ENCODE results near the gene TMEM9. TPM values are rescaled to one million over a fixed set of nuclear protein-coding genes. Genes with fewer than 3 reads are reported as not detected.

Gene TMEM9
- total and polyA plus RNA-seq, 8 donors = 64.0 to 148 (median 133) TPM

- Histone ChIP-seq H3K27me3 (peaks cover 7 to 43% of the 10 kb centered on the region in 2 donors), H3K4me3 (no peak overlapping the region), H3K9me3 (no peaks in the 10 kb centered on the region), H3K36me3 (no peaks in the 10 kb centered on the region), H3K4me1 (peaks cover 0 to 14% of the 10 kb centered on the region in 2 donors), H3K27ac (no peak overlapping the region)
- intact Hi-C loops (cut with DNase I) = no loop called here
- no peak for DNase-seq
- ATAC-seq = no peak
- TF ChIP-seq CTCF (IDR thresholded peaks at IDR 0.05) = no peak
Observed at GRCh38 chr1:201112926-201113325, 41.3 kb downstream of the TMEM9 start.

- TF ChIP-seq CTCF (IDR thresholded peaks at IDR 0.05) = no peak
- DNase-seq (no peak), ATAC-seq (no peak)
- Histone ChIP-seq H3K27ac (no peak within 1 kb of the TSS), H3K27me3 (peaks cover 7 to 43% of the 10 kb centered on the region in 2 donors), H3K36me3 (no peaks in the 10 kb centered on the region), H3K4me3 (no peak within 1 kb of the TSS), H3K4me1 (peaks cover 0 to 14% of the 10 kb centered on the region in 2 donors), H3K9me3 (no peaks in the 10 kb centered on the region)
- intact Hi-C loops (cut with DNase I) = no loop called here
Observed at GRCh38 chr1:201112173-201112731, 42.0 kb downstream of the TMEM9 start, which contains the start of gene CACNA1S. Gene CACNA1S (minus strand): TSS chr1:201112426. CDS start chr1:201112339, 87 bp downstream.

GRCh38 chr1:201111672-201112071, 42.6 kb downstream of the TMEM9 start:
- ATAC-seq (no peak), DNase-seq (no peak)
- Histone ChIP-seq H3K27me3 (peaks cover 7 to 41% of the 10 kb centered on the region in 2 donors), H3K4me3 (no peak overlapping the region), H3K36me3 (no peaks in the 10 kb centered on the region), H3K4me1 (peaks cover 0 to 14% of the 10 kb centered on the region in 2 donors), H3K9me3 (no peaks in the 10 kb centered on the region), H3K27ac (no peak overlapping the region)
- TF ChIP-seq CTCF (IDR thresholded peaks at IDR 0.05) = no peak
- intact Hi-C loops (cut with DNase I) = no loop called here

GRCh38 chr1:201111156-201111555, 43.1 kb downstream of the TMEM9 start:
- intact Hi-C loops (cut with DNase I) = no loop called here
- ATAC-seq (peak; percentile 8), DNase-seq (no peak)
- Histone ChIP-seq H3K27ac (no peak overlapping the region), H3K4me3 (no peak overlapping the region), H3K9me3 (no peaks in the 10 kb centered on the region), H3K36me3 (no peaks in the 10 kb centered on the region), H3K4me1 (peaks cover 0 to 14% of the 10 kb centered on the region in 2 donors), H3K27me3 (peaks cover 7 to 36% of the 10 kb centered on the region in 2 donors)
- no peak for TF ChIP-seq CTCF (IDR thresholded peaks at IDR 0.05)

GRCh38 chr1:201110616-201111015, 43.7 kb downstream of the TMEM9 start:
- ATAC-seq = no peak
- H3K4me3 ChIP-seq = no peak overlapping the region
- H3K9me3 ChIP-seq = no peaks in the 10 kb centered on the region
- intact Hi-C loops (cut with DNase I) = no loop called here
- no peak for TF ChIP-seq CTCF (IDR thresholded peaks at IDR 0.05)
- H3K36me3 ChIP-seq = no peaks in the 10 kb centered on the region
- no peak overlapping the region for H3K27ac ChIP-seq
- peaks cover 0 to 14% of the 10 kb centered on the region in 2 donors for H3K4me1 ChIP-seq
- DNase-seq = no peak
- peaks cover 7 to 30% of the 10 kb centered on the region in 2 donors for H3K27me3 ChIP-seq

Measured in left lung (tissue), 10 donors.